NCI-H69 (cell line): ENCODE measurements around the gene PTPRT.

Source experiments
- DNase-seq: peaks from one replicate; lab custom pipeline; 2025; lab: John Stamatoyannopoulos, UW

Gene PTPRT

GRCh38 chr20:42461965-42462593 lies 727.6 kb downstream of the PTPRT start:
- no peak for DNase-seq

DNA sequence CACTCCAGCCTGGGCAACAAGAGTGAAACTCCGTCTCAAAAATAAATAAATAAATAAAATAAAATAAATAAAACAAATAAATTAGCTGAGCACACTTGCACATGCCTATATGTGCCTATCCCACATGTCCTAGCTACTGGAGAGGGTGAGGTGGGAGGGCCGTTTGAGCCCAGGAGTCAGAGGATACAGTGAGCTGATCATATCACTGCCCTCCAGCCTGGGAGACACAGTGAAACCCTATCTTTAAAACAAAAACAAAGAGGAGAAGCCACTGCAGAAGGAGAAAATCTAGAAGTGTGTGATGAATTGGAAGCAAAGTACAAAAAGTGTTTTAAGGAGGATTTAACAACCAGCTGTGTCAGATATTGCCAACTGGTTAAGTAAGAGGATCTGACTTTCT lies 728.4 kb downstream of the PTPRT start:
- DNase-seq: no peak

GRCh38 chr20:42447270-42447669 lies 742.4 kb downstream of the PTPRT start:
- DNase-seq: no peak

- no peak for DNase-seq
Measured at GRCh38 chr20:42444799-42445198, 744.9 kb downstream of the PTPRT start.

GRCh38 chr20:42443200-42443599 lies 746.5 kb downstream of the PTPRT start:
- no peak for DNase-seq

DNA sequence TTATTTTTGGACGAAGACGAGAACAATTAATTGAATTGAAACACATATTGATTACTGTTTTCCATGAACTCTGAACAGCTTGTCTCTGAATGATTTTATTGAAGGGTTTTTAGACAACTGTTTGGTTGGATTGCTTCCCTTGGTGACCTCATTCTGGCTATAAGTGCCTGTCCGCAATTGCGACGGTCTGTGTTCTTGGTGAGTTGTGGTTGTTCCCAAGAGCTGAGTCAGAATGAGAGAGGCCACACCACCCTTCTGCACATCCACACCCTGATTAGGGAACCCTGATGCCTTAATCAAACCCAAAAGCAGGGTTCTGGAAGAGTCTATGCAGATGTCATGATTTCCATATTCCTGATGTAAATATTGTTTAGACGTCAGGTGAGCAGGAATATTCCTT lies 747.0 kb downstream of the PTPRT start:
- no peak for DNase-seq

GRCh38 chr20:42441864-42442331 lies 747.8 kb downstream of the PTPRT start:
- DNase-seq: no peak

GRCh38 chr20:42441196-42441863 lies 748.4 kb downstream of the PTPRT start:
- no peak for DNase-seq

- no peak for DNase-seq
Measured at GRCh38 chr20:42435230-42435629, 754.5 kb downstream of the PTPRT start.

- DNase-seq: no peak
Measured at GRCh38 chr20:42432496-42433334, 757.0 kb downstream of the PTPRT start.

DNA sequence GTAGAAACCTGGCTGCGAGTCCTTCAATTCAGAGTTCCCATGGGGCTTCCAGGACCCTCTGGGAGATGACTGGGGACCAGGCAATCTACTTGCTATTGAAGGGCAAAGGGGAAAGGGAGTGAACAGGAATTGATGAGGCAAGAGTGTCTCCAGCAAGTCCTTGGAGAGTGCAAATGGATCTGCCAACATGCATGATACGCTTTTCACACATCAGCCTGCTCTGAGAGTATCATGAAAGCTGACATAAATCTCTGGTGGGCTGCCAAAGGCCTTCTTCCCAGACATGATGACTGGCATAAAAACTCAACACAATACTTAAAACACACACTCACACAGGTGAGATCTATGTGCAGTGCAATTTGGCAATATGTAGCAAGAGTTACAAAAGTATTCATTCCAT lies 759.1 kb downstream of the PTPRT start:
- DNase-seq: no peak

DNA sequence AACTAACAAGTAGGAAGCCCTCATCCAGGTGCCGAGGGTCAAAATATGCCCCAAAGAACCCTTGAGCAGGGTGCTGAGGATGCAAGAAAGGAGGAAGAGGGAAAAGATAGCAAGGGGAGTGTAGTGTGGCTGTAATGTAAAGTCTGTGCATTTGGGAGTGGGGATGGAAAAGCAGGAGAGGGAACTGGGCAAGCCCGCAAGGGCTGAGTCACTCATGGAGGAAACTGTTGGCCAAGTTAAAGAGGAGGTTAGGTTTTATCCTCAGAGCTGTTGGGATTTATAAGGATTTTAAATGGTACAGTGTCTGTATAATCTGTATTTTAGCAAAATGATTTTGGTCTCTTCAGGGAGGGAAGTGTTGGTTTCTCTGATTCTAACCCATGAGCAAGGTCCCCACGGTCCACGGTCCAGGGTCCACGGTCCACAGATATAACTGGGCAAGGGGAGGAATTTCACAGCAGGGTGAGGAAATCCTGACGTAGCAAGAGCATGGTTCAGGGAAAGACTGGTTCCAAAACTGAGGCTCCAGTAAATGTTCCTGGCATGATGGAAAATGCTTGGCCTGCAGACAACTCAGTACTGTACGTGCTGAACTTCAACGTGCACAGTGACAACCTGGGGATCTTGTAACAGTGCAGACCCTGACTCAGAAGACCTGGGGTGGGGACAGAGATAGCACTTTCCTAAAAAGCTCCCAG lies 759.8 kb downstream of the PTPRT start:
- DNase-seq: no peak

- DNase-seq: no peak
Measured at GRCh38 chr20:42419814-42420532, 769.7 kb downstream of the PTPRT start.

- no peak for DNase-seq
Measured at GRCh38 chr20:42406826-42407225, 782.9 kb downstream of the PTPRT start.

GRCh38 chr20:42402455-42402854 lies 787.3 kb downstream of the PTPRT start:
- no peak for DNase-seq

- no peak for DNase-seq
Measured at GRCh38 chr20:42401613-42402012, 788.1 kb downstream of the PTPRT start.

- no peak for DNase-seq
Measured at GRCh38 chr20:42399802-42400201, 789.9 kb downstream of the PTPRT start.

- DNase-seq: no peak
Measured at GRCh38 chr20:42392442-42392841, 797.3 kb downstream of the PTPRT start.

- no peak for DNase-seq
Measured at GRCh38 chr20:42391807-42392206, 797.9 kb downstream of the PTPRT start.

DNA sequence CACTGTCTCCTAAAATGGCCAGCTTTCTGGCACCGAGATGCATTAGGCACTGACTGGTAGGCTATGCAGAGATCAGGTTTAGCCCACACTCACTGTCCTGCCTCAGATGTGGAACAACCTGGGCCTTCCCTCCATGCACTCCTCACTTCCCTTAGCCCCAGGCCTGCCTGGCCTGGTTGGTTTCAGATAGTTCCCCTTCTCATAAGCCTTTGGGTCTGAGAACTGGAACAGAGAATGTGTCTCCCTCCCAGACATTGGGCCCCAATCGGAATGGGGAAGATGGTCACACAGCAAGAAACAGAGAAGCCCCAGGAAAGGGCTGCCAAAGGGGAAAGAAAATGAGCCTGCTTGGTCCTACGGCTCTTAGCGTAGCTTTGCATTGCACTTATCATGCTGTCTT lies 809.4 kb downstream of the PTPRT start:
- DNase-seq: no peak

- DNase-seq: no peak
Measured at GRCh38 chr20:42379385-42379784, 810.3 kb downstream of the PTPRT start.

DNA sequence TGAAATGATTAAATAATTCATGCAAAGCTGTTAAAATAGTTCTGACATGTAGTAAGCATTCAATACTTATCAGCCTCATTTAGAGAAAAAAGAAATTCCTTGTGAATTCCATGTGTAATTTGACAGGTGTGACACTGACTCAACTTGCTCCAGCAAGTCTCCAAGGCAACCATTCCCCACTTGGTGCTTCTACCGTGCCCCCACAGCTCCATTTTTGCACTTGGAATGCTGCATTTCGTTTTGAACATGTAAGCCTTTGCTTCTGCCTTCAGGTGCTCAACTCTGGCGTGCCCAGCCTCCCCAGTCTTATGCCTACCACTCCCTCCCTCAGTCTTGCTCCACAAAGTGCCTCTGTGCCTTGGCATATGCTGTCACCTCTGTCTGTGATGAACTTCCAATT lies 810.9 kb downstream of the PTPRT start:
- no peak for DNase-seq
